Measurements from ENCODE around the gene LEFTY1.
"Not testable (repeated sequence)": the region's sequence is repeated elsewhere in the genome, so short reads cannot be mapped to it uniquely, and the experiment has no call there.

Gene LEFTY1

GRCh38 chr1:225840223-225840610, 48.7 kb downstream of the LEFTY1 start:
- intact Hi-C loops (cut with DNase I), result loop anchor here (10.0 kb wide), 1 partner anchor 135 kb away; no protein-coding TSS in a partner anchor
- peak in 2 of 10 donors; percentile 14 to 69 for DNase-seq

- intact Hi-C loops (cut with DNase I), result no loop called here
- peak in 1 of 10 donors; percentile 75 for DNase-seq
Measured at GRCh38 chr1:225838793-225839192, 50.2 kb downstream of the LEFTY1 start.

GRCh38 chr1:225836296-225836695, 52.6 kb downstream of the LEFTY1 start:
- peak in 2 of 10 donors; percentile 38 to 43 for DNase-seq

More at GRCh38 chr1:225836296-225836695, 52.6 kb downstream of the LEFTY1 start:
- intact Hi-C loops (cut with DNase I), result not testable (repeated sequence)

All from posterior cingulate gyrus (tissue), 11 donors.